Fibroblast of pulmonary artery (primary cell): Measurements from ENCODE around the gene SERPINB10.

ENCODE experiments used
- DNase-seq: peaks from one replicate; pipeline ENCODE4 v3.0.0-alpha.2; 2010; ENCODE audit warnings: low read depth
- H3K4me3 ChIP-seq: replicated peaks from 2 replicates; pipeline ENCODE4 v1.5.1; 2011; ENCODE audit warnings: low read depth, mild to moderate bottlenecking, control low read depth, low read length, moderate library complexity
- TF ChIP-seq, protein P1 (sequence below): IDR thresholded peaks from 2 replicates; pipeline ENCODE4 v1.5.1; 2011; ENCODE audit warnings: mild to moderate bottlenecking, control low read depth, low read length, inconsistent platforms; ENCODE audit errors: missing control alignments

The SERPINB10 gene

DNA sequence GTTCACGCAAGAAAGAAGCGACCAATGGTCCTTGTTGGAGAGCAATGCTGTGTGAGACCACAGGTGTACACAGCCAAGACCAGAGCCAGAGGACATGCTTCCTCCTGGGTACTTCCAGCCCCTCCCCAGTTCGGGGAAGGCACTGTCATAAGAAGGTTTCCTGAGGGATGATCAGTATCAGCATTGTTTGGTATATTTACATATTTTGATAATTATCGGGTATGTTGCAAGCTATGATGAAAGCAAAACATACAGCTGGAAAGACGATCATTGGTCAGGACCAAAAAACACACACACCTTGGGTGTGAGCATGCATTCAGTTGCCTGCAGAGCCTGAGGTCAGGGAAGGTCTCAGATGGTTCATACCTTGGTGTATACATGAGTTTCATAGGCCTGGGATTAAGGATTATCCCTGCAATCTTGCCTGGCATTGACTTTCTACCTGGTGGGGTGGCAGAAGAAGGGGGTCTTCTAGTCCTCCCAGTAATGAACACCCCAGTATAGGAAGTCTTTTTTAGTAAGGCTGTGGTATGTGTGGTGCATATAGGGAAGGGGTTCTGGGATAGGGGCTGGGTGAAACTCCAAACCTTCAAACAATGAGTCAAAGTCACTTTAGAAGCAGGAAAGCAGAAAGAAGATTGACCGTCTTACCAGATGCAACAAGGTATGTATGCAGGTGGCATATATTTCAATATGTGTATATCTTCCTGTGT is 17.4 kb upstream of the SERPINB10 start:
- TF ChIP-seq, protein P1, sequence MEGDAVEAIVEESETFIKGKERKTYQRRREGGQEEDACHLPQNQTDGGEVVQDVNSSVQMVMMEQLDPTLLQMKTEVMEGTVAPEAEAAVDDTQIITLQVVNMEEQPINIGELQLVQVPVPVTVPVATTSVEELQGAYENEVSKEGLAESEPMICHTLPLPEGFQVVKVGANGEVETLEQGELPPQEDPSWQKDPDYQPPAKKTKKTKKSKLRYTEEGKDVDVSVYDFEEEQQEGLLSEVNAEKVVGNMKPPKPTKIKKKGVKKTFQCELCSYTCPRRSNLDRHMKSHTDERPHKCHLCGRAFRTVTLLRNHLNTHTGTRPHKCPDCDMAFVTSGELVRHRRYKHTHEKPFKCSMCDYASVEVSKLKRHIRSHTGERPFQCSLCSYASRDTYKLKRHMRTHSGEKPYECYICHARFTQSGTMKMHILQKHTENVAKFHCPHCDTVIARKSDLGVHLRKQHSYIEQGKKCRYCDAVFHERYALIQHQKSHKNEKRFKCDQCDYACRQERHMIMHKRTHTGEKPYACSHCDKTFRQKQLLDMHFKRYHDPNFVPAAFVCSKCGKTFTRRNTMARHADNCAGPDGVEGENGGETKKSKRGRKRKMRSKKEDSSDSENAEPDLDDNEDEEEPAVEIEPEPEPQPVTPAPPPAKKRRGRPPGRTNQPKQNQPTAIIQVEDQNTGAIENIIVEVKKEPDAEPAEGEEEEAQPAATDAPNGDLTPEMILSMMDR, result no peak
- DNase-seq, result no peak
- H3K4me3 ChIP-seq, result no peak overlapping the region

DNA sequence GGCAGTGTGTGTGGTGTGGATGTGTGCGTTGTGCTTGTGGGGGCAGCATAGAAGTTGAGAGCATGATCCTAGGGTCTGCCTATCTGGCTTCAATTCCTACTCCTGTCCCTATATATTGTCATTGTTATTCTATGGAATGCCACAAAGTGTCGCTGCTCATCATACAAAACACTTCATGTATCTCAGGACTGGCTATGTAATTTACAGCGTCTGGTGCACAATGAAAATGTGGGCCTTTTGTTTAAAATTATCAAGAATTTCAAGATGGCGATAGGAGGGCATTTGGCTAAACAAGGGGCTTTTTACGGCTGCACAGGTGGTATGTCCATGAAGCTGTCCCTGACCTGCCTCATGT is 16.8 kb upstream of the SERPINB10 start:
- H3K4me3 ChIP-seq, result no peak overlapping the region
- peak; percentile 31 for DNase-seq
- TF ChIP-seq, protein P1, result no peak

DNA sequence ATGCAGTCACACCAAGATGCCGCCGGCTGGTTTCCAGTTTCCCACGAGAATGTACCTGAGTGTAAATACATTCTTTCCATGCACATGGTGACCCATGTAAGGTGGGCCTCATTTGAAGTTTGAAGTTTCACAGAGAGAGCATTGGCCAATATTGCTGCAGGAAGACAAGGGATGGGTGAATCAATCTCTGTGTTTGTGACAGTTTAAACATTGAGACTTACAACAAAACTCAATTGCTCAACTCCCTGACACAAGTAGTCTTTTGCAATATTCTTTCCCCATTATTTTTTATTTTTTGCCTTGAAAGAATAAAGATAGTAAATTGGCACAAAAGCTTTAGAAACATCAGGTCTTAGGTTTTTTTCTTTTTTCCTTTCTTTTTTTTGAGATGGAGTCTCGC is 15.2 kb upstream of the SERPINB10 start:
- no peak for DNase-seq
- no peak overlapping the region for H3K4me3 ChIP-seq
- TF ChIP-seq, protein P1, result no peak

DNA sequence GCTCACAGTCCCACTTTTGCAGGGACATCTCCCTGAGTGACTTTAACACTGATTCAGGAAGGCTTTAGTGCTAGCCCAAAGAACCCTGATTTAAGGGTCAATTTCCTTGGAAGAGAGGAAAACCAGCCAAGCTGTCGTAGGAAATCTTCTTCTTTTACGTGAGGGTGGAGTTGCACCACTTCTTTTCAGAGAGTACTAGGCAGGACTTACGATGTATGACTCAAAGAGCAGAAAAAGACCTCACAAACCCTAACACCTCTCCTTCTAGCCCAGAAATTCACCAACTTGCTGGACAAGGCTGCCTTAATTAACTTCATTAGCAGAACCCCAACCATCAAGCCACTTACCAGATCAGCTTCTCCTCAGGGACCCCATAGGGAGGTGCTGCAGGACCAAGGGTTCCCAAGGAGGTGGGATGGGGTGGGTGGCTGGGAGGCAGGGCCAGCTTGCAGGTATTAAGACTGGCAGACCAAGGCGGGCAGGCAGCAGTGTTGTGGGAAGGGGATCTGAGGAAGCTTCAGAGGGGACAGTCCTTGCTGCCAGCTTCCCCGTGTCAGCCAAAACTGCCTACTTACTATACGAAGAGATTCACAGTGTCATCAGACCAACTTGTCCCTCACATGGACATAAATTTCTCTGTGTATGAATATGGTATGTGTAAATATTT is 13.5 kb upstream of the SERPINB10 start:
- no peak overlapping the region for H3K4me3 ChIP-seq
- DNase-seq, result no peak
- TF ChIP-seq, protein P1, result no peak

DNA sequence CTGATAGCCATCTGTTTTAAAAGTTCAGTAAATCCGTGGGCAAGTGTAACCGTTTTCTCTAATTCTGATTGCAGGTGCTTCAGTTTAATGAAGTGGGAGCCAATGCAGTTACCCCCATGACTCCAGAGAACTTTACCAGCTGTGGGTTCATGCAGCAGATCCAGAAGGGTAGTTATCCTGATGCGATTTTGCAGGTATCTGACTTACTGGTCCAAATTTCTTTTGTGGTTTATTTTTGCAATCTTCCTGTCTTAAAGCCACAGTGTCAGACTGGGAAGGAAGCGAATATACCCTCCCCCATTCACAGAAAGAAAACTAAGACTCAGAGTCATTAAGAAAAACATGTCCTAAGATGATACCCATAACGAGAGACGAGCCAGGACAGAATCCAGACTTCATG is 12.6 kb upstream of the SERPINB10 start:
- no peak overlapping the region for H3K4me3 ChIP-seq

DNA sequence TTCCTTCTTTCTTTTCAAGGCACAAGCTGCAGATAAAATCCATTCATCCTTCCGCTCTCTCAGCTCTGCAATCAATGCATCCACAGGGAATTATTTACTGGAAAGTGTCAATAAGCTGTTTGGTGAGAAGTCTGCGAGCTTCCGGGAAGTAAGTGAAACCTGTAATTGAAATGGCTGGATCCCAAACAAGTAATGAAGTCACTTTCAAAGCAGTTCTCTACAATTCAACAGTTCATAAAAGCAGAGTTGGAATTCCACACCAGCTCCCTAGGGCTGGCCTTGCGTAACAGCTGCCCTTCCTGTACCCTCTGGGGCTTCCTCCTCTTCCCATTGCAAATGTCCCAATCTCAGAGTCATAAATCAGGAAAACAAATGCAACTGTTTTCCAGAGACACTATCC is 10.7 kb upstream of the SERPINB10 start:
- DNase-seq, result peak; percentile 52
- no peak overlapping the region for H3K4me3 ChIP-seq
- TF ChIP-seq, protein P1, result no peak

More for the DNA sequence above, 12.6 kb upstream of the SERPINB10 start:
- no peak for DNase-seq
- TF ChIP-seq, protein P1, result no peak
